ENCODE measurements around the gene LIME1.
"Not testable (repeated sequence)": the region's sequence is repeated elsewhere in the genome, so short reads cannot be mapped to it uniquely, and the experiment has no call there.

The LIME1 gene

DNA sequence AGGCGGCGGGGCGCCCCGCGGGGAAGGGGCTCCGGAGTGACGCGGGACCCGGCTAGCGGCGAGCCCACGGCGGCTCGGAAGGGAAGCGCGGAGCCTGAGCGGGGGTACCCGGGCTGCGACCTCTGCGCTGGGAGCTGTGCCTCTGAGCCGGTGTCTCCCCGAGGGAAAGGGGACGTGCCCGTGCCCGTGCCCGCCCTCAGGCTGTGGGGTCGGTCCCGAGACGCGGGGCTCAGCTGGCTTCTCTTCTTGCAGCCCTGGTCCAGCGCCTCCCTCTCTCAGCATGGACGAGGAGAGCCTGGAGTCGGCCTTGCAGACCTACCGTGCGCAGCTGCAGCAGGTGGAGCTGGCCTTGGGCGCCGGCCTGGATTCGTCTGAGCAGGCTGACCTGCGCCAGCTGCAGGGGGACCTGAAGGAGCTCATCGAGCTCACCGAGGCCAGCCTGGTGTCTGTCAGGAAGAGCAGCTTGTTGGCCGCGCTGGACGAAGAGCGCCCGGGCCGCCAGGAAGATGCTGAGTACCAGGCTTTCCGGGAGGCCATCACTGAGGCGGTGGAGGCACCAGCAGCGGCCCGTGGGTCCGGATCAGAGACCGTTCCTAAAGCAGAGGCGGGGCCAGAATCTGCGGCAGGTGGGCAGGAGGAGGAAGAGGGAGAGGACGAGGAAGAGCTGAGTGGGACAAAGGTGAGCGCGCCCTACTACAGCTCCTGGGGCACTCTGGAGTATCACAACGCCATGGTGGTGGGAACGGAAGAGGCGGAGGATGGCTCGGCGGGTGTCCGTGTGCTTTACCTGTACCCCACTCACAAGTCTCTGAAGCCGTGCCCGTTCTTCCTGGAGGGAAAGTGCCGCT is 27.9 kb upstream of the LIME1 start:
- peak; percentile 72 for DNase-seq

DNA sequence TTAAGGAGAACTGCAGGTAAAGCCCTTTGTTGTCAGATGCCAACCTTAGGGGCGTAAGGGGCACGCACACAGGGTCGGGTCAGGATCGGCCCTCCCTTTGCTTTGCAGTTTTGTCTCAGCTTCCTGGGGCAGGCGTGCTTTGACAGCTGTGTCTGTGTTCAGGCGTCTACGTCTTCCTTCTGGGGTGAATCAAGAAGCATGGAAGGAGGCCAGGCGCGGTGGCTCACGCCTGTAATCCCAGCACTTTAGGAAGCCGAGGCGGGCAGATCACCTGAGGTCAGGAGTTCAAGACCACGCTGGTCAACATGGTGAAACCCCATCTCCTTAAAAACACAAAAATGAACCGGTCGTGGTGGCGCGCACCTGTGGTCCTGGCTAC is 27.3 kb upstream of the LIME1 start:
- DNase-seq: peak; percentile 62

DNA sequence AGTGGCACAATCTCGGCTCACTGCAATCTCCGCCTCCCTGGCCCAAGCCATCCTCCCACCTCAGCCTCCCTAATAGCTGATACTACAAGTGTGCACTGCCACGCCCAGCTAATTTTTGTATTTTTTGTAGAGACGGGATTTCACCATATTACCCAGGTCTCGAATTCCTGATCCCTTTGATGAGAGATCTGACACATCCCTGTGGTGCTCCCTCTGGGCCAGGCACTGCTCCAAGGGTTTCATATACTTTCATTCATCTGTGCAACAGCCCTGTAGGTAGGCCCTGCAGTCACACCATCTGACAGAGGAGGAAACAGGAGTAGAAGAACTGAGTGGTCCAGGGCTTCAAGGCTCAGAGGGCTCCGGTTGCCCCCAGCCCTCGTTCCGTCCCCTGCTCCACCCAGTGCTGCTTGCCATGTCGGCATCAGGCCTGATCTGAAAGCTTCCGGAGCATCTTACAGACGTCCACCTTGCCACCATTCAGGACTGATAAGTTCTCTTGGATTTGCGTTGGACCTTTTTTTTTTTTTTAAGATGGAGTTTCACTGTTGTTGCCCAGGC is 25.3 kb upstream of the LIME1 start:
- DNase-seq: peak; percentile 39

DNA sequence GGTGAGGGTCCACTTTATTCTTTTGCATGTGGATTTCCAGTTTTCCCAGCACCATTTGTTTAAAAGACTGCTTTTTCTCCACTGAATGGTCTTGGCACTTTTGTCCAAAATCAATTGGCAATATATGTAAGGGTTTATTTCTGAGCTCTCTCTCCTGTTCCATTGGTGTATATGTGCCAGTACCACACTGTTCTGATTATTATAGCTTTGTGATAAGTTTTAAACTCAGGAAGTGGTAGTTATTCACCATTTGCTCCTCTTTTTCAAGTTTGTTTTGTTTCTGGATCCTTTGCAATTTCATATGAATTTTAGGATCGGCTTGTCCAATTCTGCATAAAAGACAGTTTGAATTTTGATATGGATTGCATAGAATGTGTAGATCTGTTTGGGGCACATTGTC is 24.3 kb upstream of the LIME1 start:
- no peak for DNase-seq

DNA sequence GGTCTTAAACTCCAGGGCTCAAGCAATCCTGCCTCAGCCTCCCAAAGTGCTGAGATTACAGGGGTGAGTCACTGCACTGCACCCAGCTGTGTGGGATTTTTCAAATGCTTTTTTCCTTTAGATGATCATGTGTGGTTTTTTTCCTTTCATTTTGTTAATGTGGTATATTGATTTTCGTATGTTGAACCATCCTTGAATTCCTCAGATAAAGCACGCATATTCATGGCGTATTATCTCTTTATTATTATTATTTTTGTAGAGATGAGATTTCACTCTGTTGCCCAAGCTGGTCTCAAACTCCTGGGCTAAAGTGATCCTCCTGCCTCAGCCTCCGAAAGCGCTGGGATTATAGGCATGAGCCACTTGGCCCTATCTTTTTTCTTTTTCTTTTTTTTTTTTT is 21.6 kb upstream of the LIME1 start:
- peak; percentile 2 for DNase-seq

DNA sequence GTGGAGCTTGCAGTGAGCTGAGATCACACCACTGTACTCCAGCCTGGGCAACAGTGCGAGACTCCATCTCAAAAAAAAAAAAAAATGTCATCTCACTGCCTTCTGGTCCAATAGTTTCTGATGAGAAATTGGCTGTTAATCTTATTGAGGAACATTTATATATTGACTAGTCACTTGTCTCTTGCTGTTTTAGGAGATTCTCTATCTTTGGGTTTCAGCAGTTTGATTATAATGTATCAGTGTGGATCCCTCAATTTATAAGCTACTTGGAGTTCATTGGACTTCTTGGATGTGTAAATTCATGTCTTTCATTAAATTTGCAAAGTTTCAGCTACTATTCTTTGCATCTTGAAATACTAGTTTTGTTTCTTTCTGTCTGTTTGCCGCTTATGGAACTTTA is 17.5 kb upstream of the LIME1 start:
- DNase-seq: no peak

DNA sequence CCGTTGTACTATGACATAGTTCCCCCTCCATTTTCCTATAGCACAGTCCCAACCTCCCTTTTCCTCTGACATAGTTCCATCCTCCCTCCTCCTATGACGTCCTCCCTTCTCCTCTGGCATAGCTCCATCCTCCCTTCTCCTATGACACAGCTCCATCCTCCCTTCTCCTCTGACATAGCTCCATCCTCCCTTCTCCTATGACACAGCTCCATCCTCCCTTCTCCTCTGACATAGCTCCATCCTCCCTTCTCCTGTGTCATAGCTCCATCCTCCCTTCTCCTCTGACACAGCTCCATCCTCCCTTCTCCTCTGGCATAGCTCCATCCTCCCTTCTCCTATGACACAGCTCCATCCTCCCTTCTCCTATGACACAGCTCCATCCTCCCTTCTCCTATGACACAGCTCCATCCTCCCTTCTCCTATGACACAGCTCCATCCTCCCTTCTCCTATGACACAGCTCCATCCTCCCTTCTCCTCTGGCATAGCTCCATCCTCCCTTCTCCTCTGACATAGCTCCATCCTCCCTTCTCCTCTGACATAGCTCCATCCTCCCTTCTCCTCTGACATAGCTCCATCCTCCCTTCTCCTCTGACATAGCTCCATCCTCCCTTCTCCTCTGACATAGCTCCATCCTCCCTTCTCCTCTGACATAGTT is 13.4 kb upstream of the LIME1 start:
- not testable (repeated sequence) for DNase-seq

DNA sequence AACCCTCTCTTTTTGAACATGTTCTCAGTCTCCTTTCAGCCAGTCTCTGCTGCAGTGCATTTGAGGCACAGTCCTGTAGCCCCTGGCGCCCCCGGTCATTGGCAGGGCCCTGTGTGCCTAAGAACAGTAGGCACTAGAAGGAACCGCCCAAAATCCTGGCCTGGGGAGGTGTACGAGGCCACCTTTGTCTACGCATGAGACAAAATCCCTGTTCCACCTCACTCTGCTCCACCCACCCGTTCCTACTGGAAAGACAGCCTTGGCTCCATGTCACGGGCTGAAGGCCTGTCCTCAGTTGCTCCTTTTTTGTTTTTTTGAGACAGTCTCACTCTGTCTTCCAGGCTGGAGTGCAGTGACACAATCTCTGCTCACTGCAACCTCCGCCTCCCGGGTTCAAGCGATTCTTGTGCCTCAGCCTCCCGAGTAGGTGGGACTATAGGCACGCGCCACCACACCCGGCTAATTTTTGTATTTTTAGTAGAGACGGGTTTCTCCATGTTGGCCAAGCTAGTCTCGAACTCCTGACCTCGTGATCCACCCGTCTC is 6.2 kb upstream of the LIME1 start:
- DNase-seq: peak; percentile 63

DNA sequence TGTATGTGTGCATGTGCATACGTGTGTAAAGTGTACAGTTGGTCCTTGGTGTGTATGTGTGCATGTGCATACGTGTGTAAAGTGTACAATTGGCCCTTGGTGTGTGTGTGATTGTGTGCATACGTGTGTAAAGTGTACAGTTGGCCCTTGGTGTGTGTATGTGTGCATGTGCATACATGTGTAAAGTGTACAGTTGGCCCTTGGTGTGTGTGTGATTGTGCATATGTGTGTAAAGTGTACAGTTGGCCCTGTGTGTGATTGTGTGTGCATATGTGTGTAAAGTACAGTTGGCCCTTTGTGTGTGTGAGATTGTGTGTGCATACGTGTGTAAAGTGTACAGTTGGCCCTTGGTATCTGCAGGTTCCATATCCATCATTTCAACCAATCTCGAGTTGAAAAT is 5.1 kb upstream of the LIME1 start:
- peak; percentile 33 for DNase-seq

DNA sequence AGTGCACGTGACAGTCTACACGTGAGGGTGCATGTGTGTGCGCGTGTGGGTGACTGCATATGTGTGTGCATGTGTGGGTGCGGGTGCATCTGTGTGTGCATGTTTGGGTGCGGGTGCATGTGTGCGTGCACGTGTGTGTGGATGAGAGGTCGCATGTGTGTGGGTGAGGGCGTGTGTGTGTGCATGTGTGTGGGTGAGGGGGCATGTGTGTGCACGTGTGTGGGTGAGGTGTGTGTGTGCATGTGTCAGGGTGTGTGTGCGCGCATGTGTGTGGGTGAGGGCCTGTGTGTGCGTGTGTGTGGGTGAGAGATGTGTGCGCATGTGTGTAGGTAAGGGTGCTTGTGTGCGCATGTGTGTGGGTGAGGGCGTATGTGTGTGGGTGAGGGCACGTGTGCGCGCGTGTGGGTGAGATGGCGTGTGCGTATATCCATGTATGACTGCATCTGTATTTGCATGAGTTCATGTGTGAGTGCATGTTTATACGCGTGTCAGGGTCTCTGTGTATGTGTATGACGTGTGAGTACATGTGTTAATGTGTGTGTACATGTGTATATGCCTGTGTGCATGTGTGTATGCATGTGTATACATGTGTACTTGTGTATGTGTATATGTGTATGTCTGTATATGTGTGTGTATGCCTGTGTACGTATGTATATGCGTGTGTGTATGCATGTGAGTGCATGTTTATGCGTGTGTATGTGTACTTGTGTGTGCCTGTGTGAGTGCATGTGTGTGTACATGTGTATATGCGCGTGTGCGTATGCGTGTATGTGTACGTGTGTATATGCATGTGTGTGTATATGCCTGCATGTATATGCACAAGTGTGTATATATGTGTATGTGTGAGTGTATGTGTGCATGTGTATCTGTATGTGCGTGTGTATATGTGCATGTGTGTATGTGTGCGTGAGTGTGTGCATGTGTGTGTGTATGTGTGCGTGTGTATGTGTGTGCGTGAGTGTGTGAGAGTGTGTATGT is 4.1 kb upstream of the LIME1 start:
- peak; percentile 44 for DNase-seq

DNA sequence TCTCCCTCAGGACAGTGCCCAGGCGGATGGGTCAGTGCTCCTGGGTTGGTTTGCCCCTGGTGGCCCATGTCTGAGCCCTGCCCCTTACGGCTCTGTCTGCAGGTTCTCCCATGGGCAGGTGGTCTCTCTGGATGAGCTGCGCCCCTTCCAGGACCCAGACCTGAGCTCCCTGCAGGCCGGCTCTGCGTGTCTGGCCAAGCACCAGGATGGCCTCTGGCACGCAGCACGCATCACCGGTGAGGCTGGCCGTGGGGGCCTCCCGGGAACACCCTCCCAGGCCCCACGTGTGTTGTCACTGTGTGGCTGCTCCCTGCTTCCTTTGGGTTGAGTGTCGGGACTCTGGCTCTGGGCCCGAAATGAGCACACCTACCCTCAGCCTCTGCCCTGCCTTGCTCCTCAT is 3.3 kb upstream of the LIME1 start:
- DNase-seq: peak; percentile 62

DNA sequence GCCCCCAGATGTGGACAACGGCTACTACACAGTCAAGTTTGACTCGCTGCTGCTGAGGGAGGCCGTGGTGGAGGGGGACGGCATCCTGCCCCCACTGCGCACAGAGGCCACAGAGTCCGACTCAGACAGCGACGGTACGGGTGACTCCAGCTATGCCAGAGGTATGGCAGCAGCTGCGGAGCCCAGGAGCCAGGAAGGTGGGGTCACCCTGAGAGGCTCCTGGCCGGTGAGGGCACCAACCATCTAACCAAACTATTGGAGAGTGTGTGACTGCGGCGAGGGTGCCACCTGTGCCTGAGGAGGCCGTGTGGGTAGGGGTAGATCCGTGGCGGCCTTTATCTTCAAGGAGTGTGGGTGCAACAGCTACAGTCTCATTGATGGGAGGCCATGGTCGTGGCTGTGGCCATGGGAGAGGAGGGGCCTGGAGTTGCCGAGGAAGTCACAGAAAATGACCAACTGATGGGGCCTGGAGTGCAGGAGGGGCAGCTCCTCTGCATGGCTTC is 2.8 kb upstream of the LIME1 start:
- DNase-seq: peak; percentile 61

DNA sequence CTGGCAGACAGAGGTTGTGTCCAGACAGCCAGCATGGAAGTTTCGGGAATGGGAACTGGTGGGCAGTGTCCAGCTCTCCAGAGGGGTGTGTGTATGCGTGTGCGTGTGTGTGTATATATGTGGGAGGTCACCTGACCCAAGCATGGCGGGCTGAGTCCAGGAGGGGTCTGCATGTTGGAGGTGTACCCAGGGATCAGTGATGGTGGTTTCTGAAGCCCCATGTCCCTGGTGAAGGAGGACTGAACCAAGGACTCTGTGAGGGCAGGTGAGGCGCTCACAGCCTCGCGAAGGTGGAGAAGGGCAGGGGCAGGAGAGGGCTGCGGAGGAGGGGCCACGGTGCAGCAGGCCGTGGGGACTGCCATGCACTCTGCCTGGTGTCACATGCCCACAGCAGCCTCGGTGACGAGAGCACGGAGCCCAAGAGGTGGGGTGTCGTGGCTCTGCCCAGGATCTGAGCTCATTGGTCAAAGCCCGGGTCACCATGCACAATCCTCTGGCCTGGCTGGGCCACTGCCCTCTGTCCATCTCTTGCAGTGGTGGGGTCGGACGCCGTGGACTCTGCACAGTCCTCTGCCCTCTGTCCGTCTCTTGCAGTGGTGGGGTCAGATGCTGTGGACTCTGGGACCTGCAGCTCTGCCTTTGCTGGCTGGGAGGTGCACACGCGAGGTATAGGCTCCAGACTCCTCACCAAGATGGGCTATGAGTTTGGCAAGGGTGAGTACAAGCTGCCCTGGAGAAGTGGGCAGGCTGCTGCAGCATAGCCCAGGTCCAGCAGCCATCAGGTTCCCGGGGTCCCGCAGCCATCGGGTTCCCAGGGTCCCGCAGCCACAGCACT is 2.1 kb upstream of the LIME1 start:
- DNase-seq: peak; percentile 60

DNA sequence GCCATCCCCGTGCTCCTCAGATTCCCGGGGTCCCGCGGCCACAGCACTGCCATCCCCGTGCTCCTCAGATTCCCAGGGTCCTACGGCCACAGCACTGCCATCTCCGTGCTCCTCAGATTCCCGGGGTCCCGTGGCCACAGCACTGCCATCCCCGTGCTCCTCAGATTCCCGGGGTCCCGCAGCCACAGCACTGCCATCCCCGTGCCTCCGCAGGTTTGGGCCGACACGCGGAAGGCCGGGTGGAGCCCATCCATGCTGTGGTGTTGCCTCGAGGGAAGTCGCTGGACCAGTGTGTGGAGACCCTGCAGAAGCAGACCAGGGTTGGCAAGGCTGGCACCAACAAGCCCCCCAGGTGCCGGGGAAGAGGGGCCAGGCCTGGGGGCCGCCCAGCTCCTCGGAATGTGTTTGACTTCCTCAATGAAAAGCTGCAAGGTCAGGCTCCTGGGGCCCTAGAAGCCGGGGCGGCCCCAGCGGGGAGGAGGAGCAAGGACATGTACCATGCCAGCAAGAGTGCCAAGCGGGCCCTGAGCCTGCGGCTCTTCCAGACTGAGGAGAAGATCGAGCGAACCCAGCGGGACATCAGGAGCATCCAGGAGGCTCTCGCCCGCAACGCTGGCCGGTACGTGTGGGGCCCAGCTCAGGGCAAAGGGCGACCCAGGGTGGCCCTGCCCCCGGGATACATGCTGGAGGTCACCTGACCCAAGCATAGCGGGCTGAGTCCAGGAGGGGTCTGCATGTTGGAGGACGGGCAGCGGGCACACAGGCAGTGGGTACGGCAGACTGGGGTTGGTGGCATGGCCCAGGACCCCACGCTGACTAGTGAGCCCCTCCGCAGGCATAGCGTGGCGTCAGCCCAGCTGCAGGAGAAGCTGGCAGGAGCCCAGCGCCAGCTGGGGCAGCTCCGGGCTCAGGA is 1.3 kb upstream of the LIME1 start:
- peak; percentile 61 for DNase-seq

DNA sequence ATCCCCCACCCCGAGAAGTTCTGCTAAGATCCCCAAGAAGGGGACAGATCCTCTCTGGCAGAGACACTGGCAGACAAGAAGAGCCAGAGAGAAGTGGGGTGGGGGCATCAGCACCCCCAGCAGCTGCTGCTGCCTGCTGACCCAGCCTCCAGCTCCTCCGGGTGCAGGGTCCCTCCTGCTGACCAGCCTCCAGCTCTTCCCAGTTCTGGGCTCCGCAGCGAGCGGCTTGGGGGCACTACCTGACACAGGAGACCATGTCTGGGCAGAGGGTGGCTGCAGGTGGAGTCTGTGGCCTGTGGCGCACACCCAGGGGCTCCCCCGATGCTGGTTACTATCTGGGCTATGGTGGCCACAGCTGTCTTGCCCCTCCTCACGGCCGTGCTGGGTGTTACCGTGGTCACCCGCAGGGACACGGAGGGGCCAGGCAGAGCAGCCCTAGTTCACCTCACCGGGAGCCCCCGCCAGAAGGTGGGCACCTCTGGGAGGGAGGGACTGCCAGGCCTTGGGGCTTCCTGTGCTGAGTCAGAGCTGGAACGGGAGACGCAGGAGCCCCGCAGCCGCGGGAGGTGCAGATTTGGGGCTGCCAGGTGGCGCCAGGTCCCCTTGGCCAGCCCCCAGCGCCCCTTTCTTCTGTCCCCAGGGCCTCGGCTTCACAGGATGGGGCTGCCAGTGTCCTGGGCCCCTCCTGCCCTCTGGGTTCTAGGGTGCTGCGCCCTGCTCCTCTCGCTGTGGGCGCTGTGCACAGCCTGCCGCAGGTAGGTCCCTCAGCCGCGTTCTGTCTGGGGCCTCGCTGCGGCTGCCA is 630 bp downstream of the LIME1 start:
- DNase-seq: peak; percentile 84

DNA sequence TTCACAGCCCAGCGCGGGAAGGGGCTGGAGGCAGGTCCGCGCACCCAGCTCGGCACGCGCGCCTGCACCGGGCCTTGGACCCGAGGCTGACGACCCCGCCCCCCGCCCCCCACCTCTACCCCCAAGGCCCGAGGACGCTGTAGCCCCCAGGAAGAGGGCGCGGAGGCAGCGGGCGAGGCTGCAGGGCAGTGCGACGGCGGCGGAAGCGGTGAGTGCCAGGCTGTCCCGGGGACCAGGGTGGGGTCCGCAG is 1.2 kb downstream of the LIME1 start:
- DNase-seq: no peak

DNA sequence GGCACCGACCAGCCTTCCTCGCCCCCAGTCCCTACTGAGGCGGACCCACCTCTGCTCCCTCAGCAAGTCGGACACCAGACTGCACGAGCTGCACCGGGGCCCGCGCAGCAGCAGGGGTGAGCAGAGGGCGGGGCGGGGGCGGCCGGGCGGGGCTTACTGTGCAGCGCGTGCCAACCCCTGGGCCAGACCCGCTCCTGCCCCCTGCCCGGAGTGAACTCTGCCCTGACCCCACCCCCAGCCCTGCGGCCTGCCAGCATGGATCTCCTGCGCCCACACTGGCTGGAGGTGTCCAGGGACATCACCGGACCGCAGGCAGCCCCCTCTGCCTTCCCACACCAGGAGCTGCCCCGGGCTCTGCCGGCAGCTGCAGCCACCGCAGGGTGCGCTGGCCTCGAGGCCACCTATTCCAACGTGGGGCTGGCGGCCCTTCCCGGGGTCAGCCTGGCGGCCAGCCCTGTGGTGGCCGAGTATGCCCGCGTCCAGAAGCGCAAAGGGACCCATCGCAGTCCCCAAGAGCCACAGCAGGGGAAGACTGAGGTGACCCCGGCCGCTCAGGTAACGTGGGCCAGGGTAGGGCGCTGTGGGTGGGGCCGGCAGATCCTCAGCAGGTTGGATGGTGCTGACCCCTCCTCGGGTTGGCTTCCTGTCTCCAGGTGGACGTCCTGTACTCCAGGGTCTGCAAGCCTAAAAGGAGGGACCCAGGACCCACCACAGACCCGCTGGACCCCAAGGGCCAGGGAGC is 1.7 kb downstream of the LIME1 start:
- DNase-seq: peak; percentile 80

DNA sequence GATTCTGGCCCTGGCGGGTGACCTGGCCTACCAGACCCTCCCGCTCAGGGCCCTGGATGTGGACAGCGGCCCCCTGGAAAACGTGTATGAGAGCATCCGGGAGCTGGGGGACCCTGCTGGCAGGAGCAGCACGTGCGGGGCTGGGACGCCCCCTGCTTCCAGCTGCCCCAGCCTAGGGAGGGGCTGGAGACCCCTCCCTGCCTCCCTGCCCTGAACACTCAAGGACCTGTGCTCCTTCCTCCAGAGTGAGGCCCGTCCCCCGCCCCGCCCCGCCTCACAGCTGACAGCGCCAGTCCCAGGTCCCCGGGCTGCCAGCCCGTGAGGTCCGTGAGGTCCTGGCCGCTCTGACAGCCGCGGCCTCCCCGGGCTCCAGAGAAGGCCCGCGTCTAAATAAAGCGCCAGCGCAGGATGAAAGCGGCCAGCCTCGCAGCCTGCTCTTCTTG is 2.2 kb downstream of the LIME1 start:
- peak; percentile 81 for DNase-seq
